ENCODE data around the gene COL28A1.

Gene COL28A1

GRCh38 chr7:7452119-7452518 lies 83.6 kb downstream of the COL28A1 start:
- no peak for DNase-seq

- no peak for DNase-seq
Measured at GRCh38 chr7:7449055-7449454, 86.6 kb downstream of the COL28A1 start.

- no peak for DNase-seq
Measured at GRCh38 chr7:7446616-7447015, 89.1 kb downstream of the COL28A1 start.

GRCh38 chr7:7443806-7444350 lies 91.8 kb downstream of the COL28A1 start:
- DNase-seq, result no peak

GRCh38 chr7:7439564-7439963 lies 96.1 kb downstream of the COL28A1 start:
- DNase-seq, result no peak

GRCh38 chr7:7438851-7439250 lies 96.8 kb downstream of the COL28A1 start:
- DNase-seq, result peak; percentile 17

- no peak for DNase-seq
Measured at GRCh38 chr7:7435978-7436377, 99.7 kb downstream of the COL28A1 start.

- DNase-seq, result no peak
Measured at GRCh38 chr7:7434329-7434728, 101.3 kb downstream of the COL28A1 start.

GRCh38 chr7:7433811-7434210 lies 101.9 kb downstream of the COL28A1 start:
- DNase-seq, result no peak

GRCh38 chr7:7432979-7433378 lies 102.7 kb downstream of the COL28A1 start:
- DNase-seq, result no peak

- no peak for DNase-seq
Measured at GRCh38 chr7:7428806-7429205, 106.9 kb downstream of the COL28A1 start.

GRCh38 chr7:7427363-7427762 lies 108.3 kb downstream of the COL28A1 start:
- no peak for DNase-seq

GRCh38 chr7:7426676-7427075 lies 109.0 kb downstream of the COL28A1 start:
- no peak for DNase-seq

GRCh38 chr7:7425321-7425720 lies 110.4 kb downstream of the COL28A1 start:
- DNase-seq, result no peak

- peak; percentile 37 for DNase-seq
Measured at GRCh38 chr7:7424151-7424873, 111.4 kb downstream of the COL28A1 start.

GRCh38 chr7:7422641-7423040 lies 113.0 kb downstream of the COL28A1 start:
- DNase-seq, result no peak

- no peak for DNase-seq
Measured at GRCh38 chr7:7421826-7422225, 113.8 kb downstream of the COL28A1 start.

GRCh38 chr7:7418997-7419396 lies 116.7 kb downstream of the COL28A1 start:
- DNase-seq, result no peak

- DNase-seq, result no peak
Measured at GRCh38 chr7:7417851-7418250, 117.8 kb downstream of the COL28A1 start.

GRCh38 chr7:7417414-7417813 lies 118.3 kb downstream of the COL28A1 start:
- DNase-seq, result no peak

- peak; percentile 46 for DNase-seq
Measured at GRCh38 chr7:7416031-7416858, 119.4 kb downstream of the COL28A1 start.

GRCh38 chr7:7414791-7415603 lies 120.7 kb downstream of the COL28A1 start:
- DNase-seq, result no peak
